GM06990 (cell line): ENCODE results near the gene AGBL4.

Experiments used
- DNase-seq: peaks from one replicate; pipeline ENCODE4 v3.0.0-alpha.2; 2011; ENCODE audit not compliant: insufficient read length; ENCODE audit errors: extremely low read depth
- H3K27me3 ChIP-seq: replicated peaks from 2 replicates; pipeline ENCODE4 v1.6.0; 2011; ENCODE audit warnings: low read length; ENCODE audit not compliant: control insufficient read depth, insufficient read depth
- H3K36me3 ChIP-seq: 2 replicates; pipeline ENCODE4 v1.5.1; 2011; ENCODE audit warnings: low read length; ENCODE audit not compliant: control insufficient read depth, insufficient read depth
- H3K4me3 ChIP-seq: replicated peaks from 2 replicates; pipeline ENCODE4 v1.5.1; 2011; ENCODE audit warnings: low read depth, mild to moderate bottlenecking, control low read depth, low read length
- CTCF ChIP-seq: IDR thresholded peaks from 2 replicates; pipeline ENCODE4 v1.5.1; 2011; ENCODE audit warnings: low read length, control low read depth, mild to moderate bottlenecking, inconsistent platforms; ENCODE audit not compliant: insufficient read depth, poor library complexity, severe bottlenecking

Gene AGBL4

GRCh38 chr1:48552420-48552819, 1471.3 kb downstream of the AGBL4 start:
- DNase-seq = no peak
- TF ChIP-seq CTCF = peak; percentile 47
- Histone ChIP-seq H3K27me3 (no peaks in the 10 kb centered on the region; the same call in 1 of the 2 replicates), H3K36me3 (no peaks in the 10 kb centered on the region), H3K4me3 (no peak overlapping the region)

- Histone ChIP-seq H3K27me3 (no peaks in the 10 kb centered on the region; the same call in 1 of the 2 replicates), H3K36me3 (no peaks in the 10 kb centered on the region), H3K4me3 (no peak overlapping the region)
- TF ChIP-seq CTCF = no peak
- DNase-seq = no peak
Measured at GRCh38 chr1:48548985-48549384, 1474.8 kb downstream of the AGBL4 start.

GRCh38 chr1:48547561-48548220, 1476.1 kb downstream of the AGBL4 start:
- H3K36me3 ChIP-seq = no peaks in the 10 kb centered on the region
- no peak for TF ChIP-seq CTCF
- no peak overlapping the region for H3K4me3 ChIP-seq
- DNase-seq = no peak
- H3K27me3 ChIP-seq = no peaks in the 10 kb centered on the region; the same call in 1 of the 2 replicates

GRCh38 chr1:48543854-48544253, 1479.9 kb downstream of the AGBL4 start:
- no peaks in the 10 kb centered on the region for H3K36me3 ChIP-seq
- H3K4me3 ChIP-seq = no peak overlapping the region
- TF ChIP-seq CTCF = no peak
- DNase-seq = no peak
- no peaks in the 10 kb centered on the region; the same call in 1 of the 2 replicates for H3K27me3 ChIP-seq

GRCh38 chr1:48540587-48540986, 1483.2 kb downstream of the AGBL4 start:
- no peaks in the 10 kb centered on the region for H3K36me3 ChIP-seq
- no peak overlapping the region for H3K4me3 ChIP-seq
- H3K27me3 ChIP-seq = no peaks in the 10 kb centered on the region
- no peak for DNase-seq
- TF ChIP-seq CTCF = no peak

GRCh38 chr1:48536477-48536876, 1487.3 kb downstream of the AGBL4 start:
- DNase-seq = no peak

More at GRCh38 chr1:48536477-48536876, 1487.3 kb downstream of the AGBL4 start:
- Histone ChIP-seq H3K4me3 (no peak overlapping the region), H3K36me3 (no peaks in the 10 kb centered on the region), H3K27me3 (no peaks in the 10 kb centered on the region)
- no peak for TF ChIP-seq CTCF
